ENCODE measurements around the gene CNOT6L.

Gene CNOT6L

GRCh38 chr4:77845400-77845799 is 26.2 kb upstream of the CNOT6L start:
- H3K4me3 ChIP-seq (ENCODE audit: low read depth, low read length) = no peak overlapping the region
- no peak for TF ChIP-seq CTCF (IDR thresholded peaks at IDR 0.05; ENCODE audit: insufficient read depth, low read length, missing control alignments)
- DNase-seq (ENCODE audit: low read depth, low spot score) = no peak
- CTCF ChIA-PET = interaction anchor here (1.5 kb wide), 1 partner anchor 17 kb away, joined by 4 read pairs; the partner anchor contains the start of gene MRPL1
- POLR2A ChIA-PET = interaction anchor here (0.8 to 1.0 kb wide), 2 partner anchors 17 to 28 kb away, joined by 3 read pairs; partner anchors contain the start of gene MRPL1

GRCh38 chr4:77844363-77844762 is 25.2 kb upstream of the CNOT6L start:
- TF ChIP-seq CTCF (IDR thresholded peaks at IDR 0.05; ENCODE audit: insufficient read depth, low read length, missing control alignments) = no peak
- DNase-seq (ENCODE audit: low read depth, low spot score) = no peak
- ChIA-PET CTCF (interaction anchor here (1.2 kb wide), 1 partner anchor 18 kb away, joined by 3 read pairs; the partner anchor contains the start of gene MRPL1), POLR2A (no interaction called here)
- no peak overlapping the region for H3K4me3 ChIP-seq (ENCODE audit: low read depth, low read length)

- no peak for TF ChIP-seq CTCF (IDR thresholded peaks at IDR 0.05; ENCODE audit: insufficient read depth, low read length, missing control alignments)
- CTCF ChIA-PET = interaction anchor here (1.2 kb wide), 1 partner anchor 18 kb away, joined by 3 read pairs; the partner anchor contains the start of gene MRPL1
- DNase-seq (ENCODE audit: low read depth, low spot score) = no peak
These were observed 24.5 kb upstream of the CNOT6L start for GRCh38 chr4:77843628-77844027.

GRCh38 chr4:77834403-77834802 is 15.2 kb upstream of the CNOT6L start:
- no peak for DNase-seq (ENCODE audit: low read depth, low spot score)
- CTCF ChIA-PET = no interaction called here
- H3K4me3 ChIP-seq (ENCODE audit: low read depth, low read length) = no peak overlapping the region
- POLR2A ChIA-PET = no interaction called here
- TF ChIP-seq CTCF (IDR thresholded peaks at IDR 0.05; ENCODE audit: insufficient read depth, low read length, missing control alignments) = no peak

More at GRCh38 chr4:77843628-77844027, 24.5 kb upstream of the CNOT6L start:
- POLR2A ChIA-PET = no interaction called here
- no peak overlapping the region for H3K4me3 ChIP-seq (ENCODE audit: low read depth, low read length)

GRCh38 chr4:77833126-77833724 is 14.1 kb upstream of the CNOT6L start:
- no peak for TF ChIP-seq CTCF (IDR thresholded peaks at IDR 0.05; ENCODE audit: insufficient read depth, low read length, missing control alignments)
- CTCF ChIA-PET = no interaction called here
- no peak for DNase-seq (ENCODE audit: low read depth, low spot score)
- POLR2A ChIA-PET = no interaction called here
- H3K4me3 ChIP-seq (ENCODE audit: low read depth, low read length) = no peak overlapping the region

GRCh38 chr4:77827343-77827742 is 8.2 kb upstream of the CNOT6L start:
- H3K4me3 ChIP-seq (ENCODE audit: low read depth, low read length) = no peak overlapping the region
- ChIA-PET CTCF (interaction anchor here (1.5 kb wide), 1 partner anchor 9 kb away, joined by 4 read pairs; the partner anchor contains the start of gene CNOT6L), POLR2A (no interaction called here)
- no peak for DNase-seq (ENCODE audit: low read depth, low spot score)
- no peak for TF ChIP-seq CTCF (IDR thresholded peaks at IDR 0.05; ENCODE audit: insufficient read depth, low read length, missing control alignments)

All from AG04449 (cell line).